Measurements from ENCODE around the gene PPP5C. TPM values are rescaled to one million over a fixed set of nuclear protein-coding genes. Genes with fewer than 3 reads are reported as not detected.

Gene PPP5C
- total and polyA plus RNA-seq, 9 of the 15 experiments (the other 6 are each of a cell fraction or from before 2014, with no cell fraction given), result 1.9 to 166 (median 108) TPM

GRCh38 chr19:46346821-46347571, at the start of gene PPP5C (continued):
- TF ChIP-seq CHAMP1 (IDR thresholded peaks at IDR 0.05), result no peak
- TF ChIP-seq GTF2A2 (tag; IDR thresholded peaks at IDR 0.05), result no peak
- TF ChIP-seq LEF1 (IDR thresholded peaks at IDR 0.05), result peak; percentile 74; the same call in 1 of the 2 replicates
- peak; percentile 44 to 88; a peak in 2 of 4 replicates for TF ChIP-seq ARNT (IDR thresholded peaks at IDR 0.05)
- no peak for TF ChIP-seq MCM5 (IDR thresholded peaks at IDR 0.05; ENCODE audit: low read depth)
- 0 out of 2 replicates have a peak, but pooled peaks have one; percentile 33 for TF ChIP-seq GMEB1 (CRISPR knock-in tag; IDR thresholded peaks at IDR 0.05)
- TF ChIP-seq SAFB (IDR thresholded peaks at IDR 0.05; ENCODE audit: borderline replicate concordance, low read depth, low read length), result no peak
- TF ChIP-seq TAF9B (IDR thresholded peaks at IDR 0.05; ENCODE audit: partially characterized antibody), result peak; percentile 69
- no peak for TF ChIP-seq CGGBP1 (CRISPR knock-in tag; IDR thresholded peaks at IDR 0.05)
- TF ChIP-seq GABPB1 (CRISPR knock-in tag; IDR thresholded peaks at IDR 0.05), result peak; percentile 77
- TF ChIP-seq SP1 (CRISPR knock-in tag; IDR thresholded peaks at IDR 0.05), result peak; percentile 76
- no peak for TF ChIP-seq NFXL1 (CRISPR knock-in tag; IDR thresholded peaks at IDR 0.05)
- TF ChIP-seq C11orf30 (IDR thresholded peaks at IDR 0.05; ENCODE audit: low read depth), result peak; percentile 41; the same call in 1 of the 2 replicates
- peak; percentile 99 for TF ChIP-seq E4F1 (CRISPR knock-in tag; IDR thresholded peaks at IDR 0.05; ENCODE audit: borderline replicate concordance)
- TF ChIP-seq ZNF740 (CRISPR knock-in tag; IDR thresholded peaks at IDR 0.05), result peak; percentile 87
- TF ChIP-seq ZNF740 (tag; IDR thresholded peaks at IDR 0.05), result peak in 1 of 2 experiments; percentile 69; a peak in 1 of 4 replicates
- peak; percentile 92 for TF ChIP-seq RFX1 (IDR thresholded peaks at IDR 0.05)
- peak in 1 of 2 experiments; percentile 82; a peak in 2 of 4 replicates for TF ChIP-seq HDAC1 (IDR thresholded peaks at IDR 0.05)
- no peak for TF ChIP-seq BRD9 (IDR thresholded peaks at IDR 0.05; ENCODE audit: low read depth, partially characterized antibody)
- no peak for TF ChIP-seq MEF2A (IDR thresholded peaks at IDR 0.05; ENCODE audit: control insufficient read depth, low read depth, low read length)
- TF ChIP-seq ZNF408 (CRISPR knock-in tag; IDR thresholded peaks at IDR 0.05; ENCODE audit: low read depth), result no peak
- TF ChIP-seq NFE2 (IDR thresholded peaks at IDR 0.05; ENCODE audit: low read depth), result no peak
